Activated CD4-positive, alpha-beta T cell treated with anti-CD3 and anti-CD28 coated beads, Interleukin-2, amount 10 ng/mL, durations not matched to agents 7 days and 5 days (primary cell): ENCODE results near the gene CD6. TPM values are rescaled to one million over a fixed set of nuclear protein-coding genes. Genes with fewer than 3 reads are reported as not detected.

Experiments
- CTCF ChIA-PET: fragments of 350-600 bp; sonication (Branson Sonifier 250); formaldehyde crosslinking; loops from one replicate; lab custom pipeline; 2021; ENCODE audit warnings: antibody characterized with exemption; lab: Charles Lee
- POLR2A ChIA-PET: fragments of 350-600 bp; sonication (Branson Sonifier 250); formaldehyde crosslinking; loops from one replicate; lab custom pipeline; 2021; ENCODE audit warnings: antibody characterized with exemption; lab: Charles Lee
- DNase-seq: peaks from one replicate; pipeline ENCODE4 v3.0.0-alpha.2; 2020
- H3K27ac Mint-ChIP-seq: one replicate; pipeline ENCODE4 v1.8.0; 2021; ENCODE audit warnings: mild to moderate bottlenecking, moderate library complexity, mixed read lengths
- H3K27me3 Mint-ChIP-seq: one replicate; pipeline ENCODE4 v1.8.0; 2021; ENCODE audit warnings: mixed read lengths
- H3K36me3 Mint-ChIP-seq: one replicate; pipeline ENCODE4 v1.8.0; 2021; ENCODE audit warnings: low read depth, mixed read lengths
- H3K4me1 Mint-ChIP-seq: one replicate; pipeline ENCODE4 v1.8.0; 2021; ENCODE audit warnings: mixed read lengths
- H3K4me3 Mint-ChIP-seq: one replicate; pipeline ENCODE4 v1.8.0; 2021; ENCODE audit warnings: mild to moderate bottlenecking, moderate library complexity, mixed read lengths
- H3K9me3 Mint-ChIP-seq: one replicate; pipeline ENCODE4 v1.8.0; 2021; ENCODE audit warnings: mixed read lengths
- total RNA-seq, 2 experiments: library from RNA; stranded (reverse); gene quantifications; one replicate each; pipeline ENCODE4 v1.2.3, GENCODE V29; 2021

CD6 gene
- 100 to 1,000 TPM; 368 to 402 TPM for total RNA-seq

- peak; percentile 79 for DNase-seq
- ChIA-PET POLR2A (interaction anchor here (0.6 to 1.7 kb wide), 6 partner anchors 12 to 139 kb away, joined by 3 to 6 read pairs (median 3); no protein-coding TSS in a partner anchor), CTCF (interaction anchor here (0.8 to 3.1 kb wide), 15 partner anchors 8 to 323 kb away, joined by 3 to 14 read pairs (median 4); partner anchors contain the start of genes TMEM109 and VWCE)
- H3K4me3 Mint-ChIP-seq: peak within 1 kb of the TSS; percentile 79
- peaks cover 46% of the 10 kb centered on the region for H3K36me3 Mint-ChIP-seq
- peaks cover 32% of the 10 kb centered on the region for H3K4me1 Mint-ChIP-seq
- peaks cover 10% of the 10 kb centered on the region for H3K9me3 Mint-ChIP-seq
- H3K27me3 Mint-ChIP-seq: peaks cover 5% of the 10 kb centered on the region
- H3K27ac Mint-ChIP-seq: peak within 1 kb of the TSS; percentile 83
Observed at GRCh38 chr11:60971520-60971919, at the start of gene CD6. Gene CD6 (plus strand): TSS chr11:60971680. CDS start chr11:60971866, 186 bp downstream.

GRCh38 chr11:60921777-60922335 lies 49.6 kb upstream of the CD6 start:
- Mint-ChIP-seq H3K4me1 (peaks cover 15% of the 10 kb centered on the region), H3K27ac (no peak overlapping the region), H3K27me3 (peaks cover 24% of the 10 kb centered on the region), H3K36me3 (peaks cover 27% of the 10 kb centered on the region), H3K9me3 (no peaks in the 10 kb centered on the region), H3K4me3 (no peak overlapping the region)
- POLR2A ChIA-PET: no interaction called here
- no peak for DNase-seq
- CTCF ChIA-PET: interaction anchor here (1.1 to 1.9 kb wide), 3 partner anchors 13 to 49 kb away, joined by 4 read pairs; no protein-coding TSS in a partner anchor

GRCh38 chr11:60922906-60923305 lies 48.6 kb upstream of the CD6 start:
- H3K36me3 Mint-ChIP-seq: peaks cover 27% of the 10 kb centered on the region
- POLR2A ChIA-PET: no interaction called here
- no peak overlapping the region for H3K27ac Mint-ChIP-seq
- no peak for DNase-seq
- H3K9me3 Mint-ChIP-seq: no peaks in the 10 kb centered on the region
- CTCF ChIA-PET: interaction anchor here (1.4 kb wide), 1 partner anchor 19 kb away, joined by 4 read pairs; no protein-coding TSS in a partner anchor
- no peak overlapping the region for H3K4me3 Mint-ChIP-seq
- peaks cover 30% of the 10 kb centered on the region for H3K27me3 Mint-ChIP-seq
- peaks cover 10% of the 10 kb centered on the region for H3K4me1 Mint-ChIP-seq

DNA sequence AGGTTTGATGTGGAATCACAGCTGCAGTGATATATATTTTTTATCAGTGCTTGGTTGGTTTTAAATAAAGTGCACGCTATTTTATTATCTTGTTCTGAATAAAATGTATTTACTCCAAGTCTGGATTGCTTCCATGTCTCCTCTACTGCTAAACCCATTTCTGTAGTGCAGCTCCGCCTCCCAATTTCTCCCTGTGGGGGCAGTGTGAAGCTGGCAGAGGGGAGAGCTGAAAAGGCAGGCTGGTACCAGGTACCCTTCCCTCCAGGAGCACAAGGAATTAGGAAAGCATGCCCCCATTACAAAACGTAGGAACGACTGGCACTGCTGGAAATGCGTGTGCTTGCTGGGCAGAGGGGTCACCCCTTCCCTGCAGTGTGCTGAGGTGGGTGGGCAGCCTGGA lies 48.2 kb upstream of the CD6 start:
- Mint-ChIP-seq H3K9me3 (no peaks in the 10 kb centered on the region), H3K27ac (no peak overlapping the region), H3K27me3 (peaks cover 30% of the 10 kb centered on the region), H3K4me3 (no peak overlapping the region), H3K4me1 (peaks cover 8% of the 10 kb centered on the region), H3K36me3 (peaks cover 27% of the 10 kb centered on the region)
- ChIA-PET CTCF (interaction anchor here (1.1 to 1.4 kb wide), 2 partner anchors 8 to 19 kb away, joined by 4 to 5 read pairs; no protein-coding TSS in a partner anchor), POLR2A (no interaction called here)
- DNase-seq: no peak

- ChIA-PET POLR2A (no interaction called here), CTCF (interaction anchor here (0.7 to 1.4 kb wide), 3 partner anchors 9 to 237 kb away, joined by 3 to 5 read pairs (median 4); no protein-coding TSS in a partner anchor)
- Mint-ChIP-seq H3K4me3 (peak overlapping the region; percentile 44), H3K9me3 (no peaks in the 10 kb centered on the region), H3K27ac (no peak overlapping the region), H3K27me3 (peaks cover 30% of the 10 kb centered on the region), H3K4me1 (peaks cover 8% of the 10 kb centered on the region), H3K36me3 (peaks cover 27% of the 10 kb centered on the region)
- no peak for DNase-seq
Observed at GRCh38 chr11:60923800-60924109, 47.7 kb upstream of the CD6 start.

DNA sequence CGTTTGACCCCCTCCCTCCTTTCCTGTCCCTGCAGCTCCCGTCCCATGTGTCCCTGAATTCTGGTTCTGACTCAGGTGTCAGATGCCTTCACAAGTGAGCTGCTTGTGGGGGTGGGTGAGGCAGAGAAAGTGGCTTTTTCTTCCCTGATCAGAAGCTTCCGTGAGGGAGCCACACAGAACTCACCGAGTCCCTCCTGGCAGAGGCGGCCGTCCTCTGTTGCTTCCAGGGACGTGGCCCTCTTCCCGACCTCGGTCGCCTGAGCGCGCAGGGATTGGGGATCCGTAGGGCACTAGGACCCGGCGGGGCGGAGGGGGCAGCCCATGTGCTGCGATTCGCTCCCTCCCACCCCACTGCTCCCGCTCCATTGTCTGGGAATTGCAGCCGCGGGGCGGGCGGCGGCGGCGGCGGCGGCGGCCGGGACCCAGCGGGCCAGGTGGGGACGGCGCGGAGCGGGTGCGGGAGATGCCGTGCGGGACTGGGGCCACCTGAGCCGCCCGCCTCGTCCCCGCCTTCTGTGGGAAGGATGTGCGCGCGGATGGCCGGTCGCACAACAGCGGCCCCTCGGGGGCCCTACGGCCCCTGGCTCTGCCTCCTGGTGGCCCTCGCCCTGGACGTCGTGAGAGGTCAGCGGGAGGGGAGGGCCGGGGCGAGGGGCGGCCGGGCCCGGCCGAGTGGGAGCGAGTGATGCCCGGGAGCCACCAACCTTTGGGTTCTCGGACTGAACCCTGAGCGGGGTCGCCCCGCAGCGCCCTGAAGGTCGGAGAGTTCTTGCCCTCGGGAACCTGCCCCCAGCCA lies 47.2 kb upstream of the CD6 start, which contains the start of gene TMEM132A:
Gene TMEM132A, plus strand, starts transcription at position 351 of the 796 bp plus-strand sequence. Its CDS starts 174 bp downstream, at position 525.
- Mint-ChIP-seq H3K36me3 (peaks cover 27% of the 10 kb centered on the region), H3K27me3 (peaks cover 30% of the 10 kb centered on the region), H3K9me3 (no peaks in the 10 kb centered on the region), H3K4me1 (peaks cover 8% of the 10 kb centered on the region), H3K4me3 (peak within 1 kb of the TSS; percentile 45), H3K27ac (no peak within 1 kb of the TSS)
- no peak for DNase-seq
- CTCF ChIA-PET: interaction anchor here (0.7 to 1.4 kb wide), 3 partner anchors 9 to 236 kb away, joined by 3 to 5 read pairs (median 4); no protein-coding TSS in a partner anchor
- POLR2A ChIA-PET: no interaction called here

- Mint-ChIP-seq H3K4me1 (peaks cover 8% of the 10 kb centered on the region), H3K27ac (no peak overlapping the region), H3K36me3 (peaks cover 23% of the 10 kb centered on the region), H3K9me3 (no peaks in the 10 kb centered on the region), H3K27me3 (peaks cover 34% of the 10 kb centered on the region), H3K4me3 (peak overlapping the region; percentile 45)
- ChIA-PET CTCF (interaction anchor here (0.6 kb wide), 1 partner anchor 15 kb away, joined by 3 read pairs; no protein-coding TSS in a partner anchor), POLR2A (no interaction called here)
- no peak for DNase-seq
Observed at GRCh38 chr11:60924906-60925853, 46.3 kb upstream of the CD6 start.

- peaks cover 17% of the 10 kb centered on the region for H3K36me3 Mint-ChIP-seq
- H3K9me3 Mint-ChIP-seq: no peaks in the 10 kb centered on the region
- peaks cover 8% of the 10 kb centered on the region for H3K4me1 Mint-ChIP-seq
- CTCF ChIA-PET: interaction anchor here (0.6 to 2.6 kb wide), 2 partner anchors 11 to 15 kb away, joined by 3 to 17 read pairs; partner anchors contain the start of gene TMEM109
- POLR2A ChIA-PET: no interaction called here
- no peak for DNase-seq
- H3K27ac Mint-ChIP-seq: no peak overlapping the region
- peaks cover 38% of the 10 kb centered on the region for H3K27me3 Mint-ChIP-seq
- H3K4me3 Mint-ChIP-seq: no peak overlapping the region
Observed at GRCh38 chr11:60925868-60926267, 45.6 kb upstream of the CD6 start.

- peaks cover 38% of the 10 kb centered on the region for H3K27me3 Mint-ChIP-seq
- peaks cover 11% of the 10 kb centered on the region for H3K36me3 Mint-ChIP-seq
- ChIA-PET CTCF (interaction anchor here (0.5 to 2.6 kb wide), 4 partner anchors 11 to 362 kb away, joined by 3 to 17 read pairs (median 4); partner anchors contain the start of gene TMEM109), POLR2A (no interaction called here)
- H3K27ac Mint-ChIP-seq: no peak overlapping the region
- no peaks in the 10 kb centered on the region for H3K9me3 Mint-ChIP-seq
- peaks cover 8% of the 10 kb centered on the region for H3K4me1 Mint-ChIP-seq
- no peak overlapping the region for H3K4me3 Mint-ChIP-seq
- DNase-seq: no peak
Observed at GRCh38 chr11:60926500-60926899, 45.0 kb upstream of the CD6 start.

- peaks cover 8% of the 10 kb centered on the region for H3K4me1 Mint-ChIP-seq
- H3K9me3 Mint-ChIP-seq: no peaks in the 10 kb centered on the region
- no peak overlapping the region for H3K27ac Mint-ChIP-seq
- CTCF ChIA-PET: interaction anchor here (0.5 to 2.6 kb wide), 3 partner anchors 12 to 213 kb away, joined by 3 to 17 read pairs (median 3); partner anchors contain the start of gene TMEM109
- no peak overlapping the region for H3K4me3 Mint-ChIP-seq
- peaks cover 39% of the 10 kb centered on the region for H3K27me3 Mint-ChIP-seq
- no peak for DNase-seq
- POLR2A ChIA-PET: no interaction called here
- peaks cover 7% of the 10 kb centered on the region for H3K36me3 Mint-ChIP-seq
Observed at GRCh38 chr11:60927061-60927592, 44.4 kb upstream of the CD6 start.

GRCh38 chr11:60927600-60927999 lies 43.9 kb upstream of the CD6 start:
- Mint-ChIP-seq H3K36me3 (peaks cover 4% of the 10 kb centered on the region), H3K27me3 (peaks cover 39% of the 10 kb centered on the region), H3K4me3 (no peak overlapping the region), H3K27ac (no peak overlapping the region), H3K9me3 (no peaks in the 10 kb centered on the region), H3K4me1 (peaks cover 8% of the 10 kb centered on the region)
- POLR2A ChIA-PET: no interaction called here
- CTCF ChIA-PET: interaction anchor here (1.5 to 2.6 kb wide), 2 partner anchors 12 to 13 kb away, joined by 4 to 17 read pairs; partner anchors contain the start of gene TMEM109
- no peak for DNase-seq
